Activated CD4-positive, alpha-beta T cell treated with anti-CD3 and anti-CD28 coated beads, Interleukin-2, amount 50 U/mL, for 1 hour (primary cell): ENCODE measurements around the gene NAA10.

Source experiments
- DNase-seq: peaks from one replicate; pipeline ENCODE4 v3.0.0-alpha.2; 2020

NAA10 gene

GRCh38 chrX:153908219-153908860 is 26.5 kb downstream of the NAA10 start:
- DNase-seq, result no peak

- no peak for DNase-seq
Observed at GRCh38 chrX:153907456-153907855, 27.4 kb downstream of the NAA10 start.

GRCh38 chrX:153906126-153906917 is 28.5 kb downstream of the NAA10 start:
- DNase-seq, result no peak

- no peak for DNase-seq
Observed at GRCh38 chrX:153905481-153906095, 29.2 kb downstream of the NAA10 start.

- no peak for DNase-seq
Observed at GRCh38 chrX:153903991-153904957, 30.6 kb downstream of the NAA10 start, which contains the start of gene AVPR2. AVPR2 (plus strand) TSS chrX:153904673; CDS start chrX:153905146, 473 bp downstream.

- no peak for DNase-seq
Observed at GRCh38 chrX:153903238-153903980, 31.4 kb downstream of the NAA10 start.

- DNase-seq, result no peak
Observed at GRCh38 chrX:153902385-153902784, 32.5 kb downstream of the NAA10 start.

- DNase-seq, result no peak
Observed at GRCh38 chrX:153901753-153902140, 33.1 kb downstream of the NAA10 start.

GRCh38 chrX:153900831-153901752 is 33.7 kb downstream of the NAA10 start:
- DNase-seq, result peak; percentile 51

GRCh38 chrX:153897899-153898298 is 36.9 kb downstream of the NAA10 start:
- no peak for DNase-seq

- DNase-seq, result no peak
Observed at GRCh38 chrX:153889123-153889522, 45.7 kb downstream of the NAA10 start.

GRCh38 chrX:153888344-153888743 is 46.5 kb downstream of the NAA10 start:
- no peak for DNase-seq

- no peak for DNase-seq
Observed at GRCh38 chrX:153887385-153887784, 47.5 kb downstream of the NAA10 start.

- no peak for DNase-seq
Observed at GRCh38 chrX:153886915-153887314, 47.9 kb downstream of the NAA10 start.

GRCh38 chrX:153885968-153886903 is 48.6 kb downstream of the NAA10 start, which contains the start of gene L1CAM:
L1CAM (minus strand) TSS chrX:153886173; CDS start chrX:153875836, 10,337 bp downstream.
- DNase-seq, result peak; percentile 25

GRCh38 chrX:153885208-153885787 is 49.5 kb downstream of the NAA10 start:
- DNase-seq, result no peak

GRCh38 chrX:153884590-153884989 is 50.2 kb downstream of the NAA10 start:
- DNase-seq, result no peak

GRCh38 chrX:153884136-153884535 is 50.7 kb downstream of the NAA10 start:
- no peak for DNase-seq
